ENCODE measurements around the gene HOXA1.
"Not testable (repeated sequence)": the region's sequence is repeated elsewhere in the genome, so short reads cannot be mapped to it uniquely, and the experiment has no call there.

The HOXA1 gene

DNA sequence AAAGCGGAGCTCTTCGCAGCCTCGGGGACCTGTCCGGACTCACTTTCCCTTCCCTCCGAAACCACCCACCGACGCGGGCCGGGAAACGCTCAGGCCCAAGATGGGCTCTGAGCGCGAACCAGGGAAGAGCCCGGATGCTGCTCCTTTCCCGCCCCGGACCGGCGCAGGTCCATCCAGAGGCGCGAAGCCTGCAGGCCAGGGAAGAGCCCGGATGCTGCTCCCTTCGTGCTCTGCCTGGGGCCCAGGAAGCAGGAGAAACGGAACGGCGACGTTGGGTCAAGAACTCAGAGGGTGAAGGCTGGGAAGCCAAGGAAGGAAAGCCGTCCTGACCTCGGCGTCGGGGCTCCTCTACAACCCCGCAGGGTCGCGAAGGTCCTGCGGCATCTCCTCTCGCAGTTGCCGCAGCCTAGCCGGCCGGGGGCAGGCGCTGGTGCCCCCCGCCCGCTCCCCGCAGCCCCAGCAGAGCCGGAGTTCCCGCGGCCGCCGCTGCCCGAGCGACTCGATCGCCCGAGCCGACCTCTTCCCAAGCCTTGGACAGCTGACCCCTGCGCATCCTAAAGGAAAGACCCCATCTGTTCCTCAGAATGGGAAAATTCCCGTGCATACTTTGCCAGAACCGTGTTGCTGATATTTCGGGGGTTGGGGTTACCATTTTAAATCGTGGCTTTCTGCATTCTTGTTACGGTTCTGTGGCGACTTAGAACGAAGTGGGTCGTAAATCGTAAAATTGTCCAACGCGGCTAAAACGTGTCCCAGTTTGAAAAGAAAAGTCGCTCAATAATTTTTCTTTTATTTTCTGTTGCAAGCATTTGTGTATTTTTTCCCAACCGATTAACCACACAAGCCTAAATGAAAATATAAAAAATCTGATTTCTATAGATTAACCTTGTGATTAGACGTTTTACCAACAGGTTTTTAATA, 7.5 kb downstream of the HOXA1 start:
- no peak for DNase-seq

DNA sequence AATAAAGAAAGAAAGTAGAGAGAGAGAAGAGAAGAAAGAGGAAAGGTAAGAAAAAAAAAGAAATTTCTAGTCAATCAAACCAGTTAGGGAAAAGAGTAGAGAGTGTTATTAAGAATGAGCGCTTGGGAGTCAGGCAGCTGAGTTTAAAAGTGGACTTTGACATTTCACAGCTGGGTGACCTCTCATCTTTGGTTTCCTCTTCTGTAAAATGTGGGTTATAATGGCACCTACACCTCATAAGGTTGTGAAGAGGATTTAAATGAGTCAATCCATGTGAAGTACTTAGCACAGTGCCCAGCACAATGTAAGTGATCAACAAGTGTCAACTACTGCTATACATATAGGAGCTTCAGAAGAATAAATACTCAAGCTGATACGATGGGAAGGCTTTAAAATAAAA, 12.2 kb downstream of the HOXA1 start:
- DNase-seq = no peak

DNA sequence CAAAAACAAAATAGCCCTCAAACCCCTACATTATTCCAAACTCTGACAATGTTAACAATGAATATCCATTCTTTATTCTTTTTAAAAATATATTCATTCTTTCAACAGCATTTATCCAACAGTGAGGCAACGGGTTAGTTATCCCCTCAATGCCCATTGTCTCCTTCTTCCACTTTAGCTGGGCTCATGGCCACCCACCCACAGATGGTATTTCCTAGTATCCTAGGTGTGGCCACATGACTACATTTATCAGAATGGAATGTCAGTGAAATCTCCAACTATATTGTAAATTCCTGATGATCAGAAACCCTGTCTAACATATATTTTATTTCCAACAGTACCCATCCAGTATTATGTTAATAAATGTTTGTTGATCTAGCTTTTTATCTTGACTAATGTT, 13.6 kb downstream of the HOXA1 start:
- DNase-seq = no peak

DNA sequence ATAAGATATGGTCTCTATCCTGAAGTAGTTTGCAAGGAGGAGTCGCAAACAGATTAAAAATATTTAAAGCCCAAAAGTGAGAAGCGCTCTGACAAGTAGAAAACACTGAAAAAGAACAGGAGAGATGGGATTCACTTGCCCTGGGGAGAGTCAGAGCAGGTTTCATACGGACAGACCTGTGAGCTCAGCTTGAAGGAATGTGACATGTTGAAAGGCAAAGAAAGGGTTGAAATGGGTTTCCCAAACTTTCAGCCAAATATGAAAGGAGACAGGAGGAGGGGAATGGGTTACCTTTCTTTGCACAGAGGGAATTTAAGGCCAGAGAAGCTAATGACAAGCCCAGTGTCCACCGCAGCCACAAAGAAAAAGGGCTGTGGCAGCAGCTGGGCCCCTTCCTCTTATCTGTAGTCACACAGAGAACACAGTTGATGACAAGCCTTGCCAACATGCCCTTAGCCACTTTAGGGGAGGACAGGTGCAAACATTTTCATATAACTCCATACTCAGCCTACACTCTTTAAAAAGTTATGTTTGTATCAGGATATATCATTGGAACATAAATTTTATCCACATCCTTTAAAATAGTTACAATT, 14.9 kb downstream of the HOXA1 start:
- DNase-seq = no peak

DNA sequence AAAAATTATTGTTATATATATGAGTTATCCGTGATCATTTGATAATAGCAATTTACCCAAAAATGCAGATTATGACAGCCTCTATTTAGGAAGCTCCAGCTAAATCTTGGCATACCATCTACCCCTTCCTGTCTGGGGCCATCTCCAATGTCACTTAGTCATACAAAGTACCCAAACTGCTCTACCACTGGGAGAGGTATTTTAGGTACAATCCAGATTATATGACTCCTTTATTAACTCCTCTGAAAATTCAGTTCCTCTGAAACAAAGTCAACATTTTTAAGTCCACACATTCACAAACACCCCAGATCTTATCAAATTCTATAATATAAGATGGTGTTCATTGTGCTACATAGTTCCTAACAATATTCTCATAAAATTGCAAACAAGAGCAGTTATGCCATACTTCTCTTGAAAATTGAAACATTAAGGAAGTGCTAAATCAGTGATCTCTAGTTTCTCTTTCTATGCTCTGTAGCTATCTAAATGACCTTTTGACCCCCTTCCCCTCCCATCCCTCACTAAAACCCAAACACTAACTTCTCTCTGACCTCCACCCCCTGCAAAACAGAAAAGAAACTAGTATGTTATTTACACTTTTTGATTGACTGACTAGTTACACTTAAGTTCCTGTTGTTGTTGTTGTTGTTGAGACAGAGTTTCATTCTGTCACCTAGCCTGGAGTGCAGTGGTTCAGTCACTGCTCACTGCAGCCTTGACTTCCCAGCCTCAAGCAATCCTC, 16.4 kb downstream of the HOXA1 start:
- DNase-seq = no peak

DNA sequence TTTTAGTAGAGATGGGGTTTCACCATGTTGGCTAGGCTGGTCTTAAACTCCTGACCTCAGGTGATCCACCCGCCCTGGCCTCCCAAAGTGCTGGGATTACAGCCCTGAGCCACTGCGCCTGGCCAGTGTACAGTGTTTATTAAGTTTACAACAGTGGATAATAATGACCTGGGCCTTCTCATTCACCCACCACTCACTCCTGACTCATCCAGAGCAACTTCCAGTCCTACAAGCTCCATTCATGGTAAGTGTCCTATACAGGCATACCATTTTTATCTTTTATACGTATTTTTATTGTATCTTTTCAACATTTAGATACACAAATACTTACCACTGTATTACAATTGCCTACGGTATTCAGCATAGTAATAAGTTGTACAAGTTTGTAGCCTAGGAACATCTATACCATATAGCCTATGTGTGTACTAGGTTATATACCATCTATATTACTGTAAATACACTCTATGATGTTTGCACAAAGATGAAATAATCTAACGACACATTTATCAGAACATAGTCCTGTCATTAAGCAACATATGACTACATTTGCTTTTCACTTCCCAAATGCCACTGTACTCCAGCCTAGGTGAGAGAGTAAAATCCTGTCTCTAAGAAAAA, 17.1 kb downstream of the HOXA1 start:
- no peak for DNase-seq

DNA sequence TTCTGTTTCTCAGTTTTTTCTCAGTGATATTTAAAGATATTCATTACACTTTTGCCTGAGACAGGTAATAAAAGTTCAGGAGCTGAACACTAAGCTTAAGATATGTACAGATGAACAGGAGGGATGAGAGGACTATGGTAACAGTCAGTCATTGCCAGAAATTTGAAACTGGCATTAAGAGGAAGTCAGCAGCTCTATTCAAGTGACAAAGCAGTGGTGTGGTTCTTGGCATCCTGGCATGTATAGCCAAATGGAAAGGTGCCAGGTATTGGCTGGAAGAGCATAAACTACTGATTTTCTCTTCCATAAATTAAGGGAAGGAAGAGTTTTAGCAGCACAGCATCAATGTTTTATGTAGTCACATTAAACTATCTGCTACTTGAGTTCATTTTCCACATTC, 22.7 kb downstream of the HOXA1 start:
- DNase-seq = no peak

DNA sequence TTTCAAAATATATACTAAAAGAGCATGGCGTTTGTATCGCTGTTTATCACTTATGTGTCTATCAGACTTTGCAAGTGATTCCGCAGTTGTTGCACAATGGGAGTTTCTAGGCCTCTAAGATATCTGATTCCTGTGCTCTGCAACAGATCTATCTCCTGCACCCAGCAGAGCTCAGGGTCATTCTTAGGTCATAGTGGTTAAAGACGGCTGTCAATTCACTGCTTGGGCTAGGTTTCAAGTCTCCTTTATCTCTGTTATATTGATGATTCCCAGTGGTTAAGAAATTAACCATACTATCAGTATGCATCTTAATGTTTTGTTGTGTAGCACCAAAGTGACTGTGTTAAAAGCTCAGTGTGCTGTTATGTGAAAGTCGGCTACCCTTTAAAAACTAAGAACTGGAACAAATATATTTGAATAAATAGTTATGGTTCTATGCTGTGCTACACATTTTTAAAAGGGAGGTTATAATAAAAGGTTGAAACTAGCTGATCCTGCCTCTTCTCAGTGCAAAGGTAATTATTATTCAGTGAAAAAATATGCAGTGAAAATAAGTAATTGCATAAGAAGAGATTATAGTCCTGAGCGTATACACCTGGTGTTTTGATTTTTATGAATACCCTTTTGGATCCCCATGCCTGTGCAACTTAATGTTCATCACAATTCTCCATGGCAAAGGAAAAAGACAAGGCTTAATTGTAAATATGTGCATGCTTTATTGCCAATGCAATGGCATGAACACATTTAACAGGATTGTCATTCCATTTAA, 24.0 kb downstream of the HOXA1 start:
- DNase-seq = no peak

DNA sequence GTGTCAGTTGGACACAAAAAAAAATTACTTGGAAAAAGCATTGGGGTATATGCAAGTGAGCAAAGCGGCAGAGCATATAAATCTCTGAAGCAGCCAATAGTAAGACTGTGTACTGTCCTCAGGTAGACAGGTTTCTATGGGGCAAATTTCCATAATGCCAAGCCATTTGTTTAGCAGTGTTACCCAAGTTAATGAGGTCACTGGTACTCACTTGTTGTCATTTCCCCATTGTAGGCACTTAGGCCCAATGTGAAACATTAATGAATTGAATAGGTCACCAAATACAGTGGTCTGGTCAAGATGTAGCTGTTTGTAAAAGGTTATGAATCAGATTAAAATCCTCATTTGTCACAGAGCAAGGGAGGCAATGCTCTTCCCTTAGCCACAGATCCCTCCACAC, 27.5 kb downstream of the HOXA1 start:
- DNase-seq = no peak

DNA sequence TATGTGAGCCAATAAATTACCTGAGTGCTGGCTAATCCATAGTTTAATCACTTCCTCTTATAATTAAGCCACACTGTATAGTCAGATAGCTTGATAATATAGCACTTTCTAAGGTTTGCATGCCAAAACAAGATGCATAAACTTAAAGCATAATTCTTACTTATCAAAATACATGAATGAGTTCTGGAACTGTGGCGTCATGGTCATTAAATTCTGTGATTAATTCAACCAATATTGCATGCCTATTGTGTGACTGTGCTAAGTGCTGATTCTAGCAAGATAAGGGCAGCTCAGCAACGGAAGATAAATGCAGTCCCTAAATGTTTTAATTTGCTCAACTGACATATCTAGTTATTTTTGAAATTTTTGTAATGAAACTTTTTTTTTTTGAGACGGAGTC, 29.7 kb downstream of the HOXA1 start:
- DNase-seq = no peak

DNA sequence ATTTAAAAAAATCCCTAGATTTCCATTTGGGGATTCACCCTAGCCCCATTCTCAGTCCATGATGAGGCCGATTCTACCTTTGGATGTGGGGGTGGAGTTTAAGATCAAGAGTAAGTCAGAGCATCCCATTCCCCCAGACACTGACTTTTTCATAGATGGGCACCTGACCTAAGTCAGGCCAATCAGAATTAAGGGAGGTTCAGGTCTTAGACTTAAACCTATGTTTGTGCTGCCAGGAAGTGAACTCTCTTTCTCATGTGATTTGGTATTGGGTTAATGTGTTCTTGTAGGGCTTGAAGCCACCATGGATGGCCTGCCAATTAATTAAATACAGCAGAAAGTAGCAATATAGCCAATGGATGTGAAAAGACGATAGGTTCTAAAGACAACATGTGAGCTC, 30.1 kb downstream of the HOXA1 start:
- no peak for DNase-seq

DNA sequence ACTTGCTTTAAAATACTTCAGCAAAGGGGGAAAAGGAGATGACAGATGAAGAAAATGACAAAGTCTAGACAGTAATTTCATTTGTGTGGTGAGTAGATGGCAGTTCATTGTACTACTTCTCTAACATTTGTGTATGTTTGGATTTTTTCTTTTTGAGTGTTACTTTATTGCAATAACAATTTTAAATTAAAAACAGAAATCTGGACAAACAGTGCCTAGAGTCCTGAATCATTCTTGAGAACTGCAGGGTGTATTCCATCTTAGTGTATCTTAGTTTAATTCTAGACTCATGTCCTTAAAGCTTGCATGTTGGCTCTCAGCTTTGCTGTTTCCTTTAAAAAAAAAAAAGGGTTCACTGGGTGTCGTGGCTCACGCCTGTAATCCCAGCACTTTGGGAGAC, 31.1 kb downstream of the HOXA1 start:
- DNase-seq = no peak

DNA sequence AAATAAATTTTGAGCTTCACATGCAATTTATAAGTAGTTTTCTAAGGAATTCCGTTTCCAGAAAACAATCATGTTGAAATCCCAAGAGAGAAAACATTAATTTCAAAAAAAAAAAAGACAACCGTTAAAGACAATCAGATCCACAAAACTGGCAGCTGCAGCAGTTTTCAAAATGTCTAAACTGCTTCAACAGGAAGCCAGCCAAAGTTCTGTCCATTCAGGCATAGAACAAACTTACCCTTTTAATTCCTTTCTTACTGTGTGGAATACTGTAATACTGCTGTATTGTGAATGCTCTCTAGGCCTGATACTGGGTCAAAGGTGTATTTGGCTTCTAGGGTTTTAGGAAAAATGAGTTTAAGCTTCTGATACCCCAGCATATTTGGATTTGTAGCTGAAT, 31.6 kb downstream of the HOXA1 start:
- no peak for DNase-seq

DNA sequence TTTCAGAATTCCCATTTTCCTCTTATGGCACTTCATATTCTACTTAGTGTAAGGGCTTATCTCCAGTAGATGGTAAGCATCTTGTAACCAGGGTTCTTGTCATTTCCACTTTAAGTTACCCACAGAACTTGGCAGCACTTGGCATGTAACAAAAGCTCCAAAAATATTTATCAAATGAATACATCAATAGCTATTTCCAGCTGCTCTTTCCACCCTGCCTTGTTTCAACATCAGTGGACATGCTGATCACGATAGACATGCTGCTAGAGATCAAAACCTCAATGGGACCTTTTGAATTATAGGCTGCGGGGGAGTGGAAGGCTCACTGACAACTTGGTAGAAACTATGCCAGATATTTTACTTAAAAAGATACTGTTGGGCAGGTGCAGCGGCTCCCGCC, 32.9 kb downstream of the HOXA1 start:
- DNase-seq = no peak

DNA sequence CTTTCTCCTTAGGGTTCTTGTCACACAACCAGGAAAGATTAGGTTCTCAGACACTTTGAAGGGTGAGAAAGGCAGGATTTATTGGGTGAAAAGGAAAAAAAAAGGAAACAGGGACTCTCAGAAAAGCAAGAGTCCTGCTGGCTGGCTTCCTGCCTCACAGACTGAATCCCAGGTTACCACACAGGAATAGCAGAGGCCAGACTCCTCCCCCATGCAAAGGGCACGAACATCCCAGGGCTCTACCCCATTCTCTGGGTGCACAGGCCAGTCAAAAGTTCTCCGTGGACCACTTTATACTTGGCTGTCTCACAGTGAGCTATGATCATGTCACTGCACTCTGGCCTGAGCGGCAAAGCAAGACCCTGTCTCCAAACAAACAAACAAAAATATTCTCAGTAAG, 42.6 kb downstream of the HOXA1 start:
- DNase-seq = no peak

DNA sequence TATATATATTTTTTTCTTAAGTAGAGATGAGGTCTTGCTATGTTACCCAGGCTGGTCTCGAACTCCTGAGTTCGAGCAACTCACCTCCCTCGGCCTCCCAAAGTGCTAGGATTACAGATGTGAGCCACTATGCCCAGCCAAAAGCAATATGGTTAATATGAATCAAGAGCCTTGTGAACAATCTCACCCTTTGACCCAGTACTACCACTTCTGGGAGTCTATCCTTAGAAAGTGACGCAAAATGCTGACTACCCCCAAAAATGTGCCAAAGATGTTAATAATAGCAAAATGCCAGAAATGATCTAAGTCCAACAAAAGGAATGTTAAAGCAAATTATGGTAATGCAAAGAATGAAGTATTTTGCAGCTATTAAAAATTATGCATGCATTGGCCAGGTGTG, 44.3 kb downstream of the HOXA1 start:
- DNase-seq = no peak

DNA sequence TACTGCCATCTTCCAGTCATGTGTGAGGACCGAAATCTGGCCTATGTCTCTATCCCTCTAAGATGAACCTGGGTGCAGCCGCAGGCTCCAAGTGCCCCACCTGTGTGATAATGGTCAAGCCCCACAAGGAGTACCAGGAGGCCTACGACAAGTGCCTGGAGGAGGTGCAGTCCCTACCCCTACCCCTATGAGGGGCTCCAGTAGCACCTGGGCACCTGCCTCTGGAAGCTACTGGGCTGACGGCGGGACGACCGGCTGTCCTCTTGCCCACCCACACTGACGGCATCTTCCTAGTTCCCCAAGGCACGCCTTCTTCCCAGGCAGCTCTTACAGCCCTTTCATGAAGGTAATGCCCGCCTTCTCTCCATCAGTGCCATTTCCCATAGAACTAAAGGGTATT, 47.4 kb downstream of the HOXA1 start:
- no peak for DNase-seq

DNA sequence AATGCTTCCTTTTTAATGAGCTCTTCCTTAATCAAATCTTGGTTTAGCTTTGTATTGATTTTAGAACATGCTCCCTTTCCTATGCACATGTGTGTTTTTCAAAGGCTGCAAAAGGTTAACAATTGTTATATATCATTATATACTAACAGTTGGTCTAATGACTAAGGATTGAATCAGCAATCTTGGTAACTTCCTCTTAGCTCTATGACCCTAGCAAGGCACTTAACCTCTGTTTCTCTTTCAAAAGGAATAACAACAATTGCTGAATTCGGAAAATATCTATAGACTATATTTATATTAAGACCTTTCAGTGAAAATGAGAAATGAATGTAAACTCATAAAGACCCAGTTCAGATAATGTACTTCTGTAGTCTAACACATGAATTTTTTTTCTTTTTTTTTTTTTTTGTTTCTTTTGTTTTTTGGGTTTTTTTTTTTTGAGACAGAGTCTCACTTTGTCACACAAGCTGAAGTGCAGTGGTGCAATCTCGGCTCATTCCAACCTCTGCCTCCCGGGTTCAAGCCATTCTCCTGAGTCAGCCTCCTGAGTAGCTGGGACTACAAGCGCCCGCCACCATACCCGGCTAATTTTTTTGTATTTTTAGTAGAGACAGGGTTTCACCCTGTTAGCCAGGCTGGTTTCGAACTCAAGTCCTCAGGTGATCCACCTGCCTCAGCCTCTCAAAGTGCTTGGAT, 48.8 kb downstream of the HOXA1 start:
- no peak for DNase-seq

DNA sequence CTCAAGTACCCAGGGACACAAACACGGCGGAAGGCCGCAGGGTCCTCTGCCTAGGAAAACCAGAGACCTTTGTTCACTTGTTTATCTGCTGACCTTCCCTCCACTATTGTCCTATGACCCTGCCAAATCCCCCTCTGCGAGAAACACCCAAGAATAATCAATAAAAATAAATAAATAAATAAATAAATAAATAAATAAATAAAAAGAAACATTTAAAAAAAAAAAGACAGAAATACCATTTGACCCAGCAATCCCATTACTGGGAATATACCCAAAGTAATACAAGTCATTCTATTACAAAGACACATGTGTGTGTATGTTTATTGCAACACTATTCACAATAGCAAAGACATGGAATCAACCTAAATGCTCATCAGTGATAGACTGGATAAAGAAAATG, 49.8 kb downstream of the HOXA1 start:
- not testable (repeated sequence) for DNase-seq

DNA sequence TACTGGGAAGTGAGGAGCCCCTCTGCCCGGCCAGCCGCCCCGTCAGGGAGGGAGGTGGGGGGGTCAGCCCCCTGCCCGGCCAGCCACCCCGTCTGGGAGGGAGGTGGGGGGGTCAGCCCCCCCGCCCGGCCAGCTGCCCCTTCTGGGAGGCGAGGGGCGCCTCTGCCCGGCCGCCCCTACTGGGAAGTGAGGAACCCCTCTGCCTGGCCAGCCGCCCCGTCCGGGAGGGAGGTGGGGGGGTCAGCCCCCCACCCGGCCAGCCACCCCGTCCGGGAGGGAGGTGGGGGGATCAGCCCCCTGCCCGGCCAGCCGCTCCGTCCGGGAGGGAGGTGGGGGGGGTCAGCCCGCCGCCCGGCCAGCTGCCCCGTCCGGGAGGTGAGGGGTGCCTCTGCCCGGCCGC, 50.7 kb downstream of the HOXA1 start:
- not testable (repeated sequence) for DNase-seq
